Measurements from ENCODE around the gene FBXO24.

FBXO24 gene

DNA sequence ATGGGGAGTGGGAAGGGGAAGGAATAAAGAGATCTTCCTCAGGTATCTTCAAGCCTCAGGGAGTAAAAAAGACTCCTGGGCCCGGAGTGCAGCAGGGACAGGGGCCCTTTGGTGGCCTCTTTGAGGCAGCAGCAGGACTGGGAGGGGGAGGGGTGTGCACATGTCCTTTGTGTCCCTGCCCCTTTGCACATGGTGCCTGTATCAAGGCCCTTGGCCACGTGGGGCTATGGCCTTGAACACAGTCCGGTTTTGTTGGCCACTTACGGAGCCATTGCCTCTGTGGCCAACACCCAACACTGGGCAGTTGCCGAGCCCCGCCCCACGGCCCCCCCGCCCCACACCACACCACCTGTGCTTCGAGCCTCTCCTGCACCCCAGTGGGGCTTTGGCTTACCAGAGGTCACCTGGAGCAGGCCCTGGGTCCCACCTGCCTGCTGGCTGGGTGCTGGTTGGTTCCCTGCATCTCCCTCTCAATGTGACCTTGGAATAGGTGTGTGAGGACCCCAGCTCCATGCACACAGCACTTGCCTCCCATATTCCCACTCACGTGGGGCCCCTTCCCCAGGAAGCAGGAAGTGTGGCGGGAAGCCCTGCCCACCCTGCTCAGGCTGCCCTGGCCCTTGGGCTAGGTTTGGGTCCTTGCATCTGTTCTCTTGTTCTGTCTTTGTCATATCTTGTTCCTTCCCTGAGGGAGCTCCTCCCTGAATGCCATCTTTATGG, 17.8 kb upstream of the FBXO24 start:
- Histone ChIP-seq H2AFZ (ENCODE audit: low read length, unreplicated experiment) (no peak overlapping the region), H3K27me3 (ENCODE audit: insufficient read depth, low read length) (no peaks in the 10 kb centered on the region), H3K27ac (ENCODE audit: low read depth, low read length) (no peak overlapping the region), H3K4me3 (ENCODE audit: low read depth, low read length) (no peak overlapping the region), H3K79me2 (ENCODE audit: control insufficient read depth, insufficient read depth, low read length, unreplicated experiment) (no peaks in the 10 kb centered on the region), H3K4me1 (ENCODE audit: control insufficient read depth, insufficient read depth, low read length, unreplicated experiment) (peaks cover 10% of the 10 kb centered on the region), H3K36me3 (ENCODE audit: insufficient read depth, low read length) (no peaks in the 10 kb centered on the region)

GRCh38 chr7:100568896-100569844, 17.0 kb upstream of the FBXO24 start:
- Histone ChIP-seq H2AFZ (ENCODE audit: low read length, unreplicated experiment) (no peak overlapping the region), H3K79me2 (ENCODE audit: control insufficient read depth, insufficient read depth, low read length, unreplicated experiment) (no peaks in the 10 kb centered on the region), H3K27ac (ENCODE audit: low read depth, low read length) (no peak overlapping the region), H3K4me1 (ENCODE audit: control insufficient read depth, insufficient read depth, low read length, unreplicated experiment) (peaks cover 10% of the 10 kb centered on the region), H3K4me3 (ENCODE audit: low read depth, low read length) (peak overlapping the region; percentile 75), H3K27me3 (ENCODE audit: insufficient read depth, low read length) (no peaks in the 10 kb centered on the region), H3K36me3 (ENCODE audit: insufficient read depth, low read length) (no peaks in the 10 kb centered on the region)

GRCh38 chr7:100570954-100571828, 14.9 kb upstream of the FBXO24 start:
- Histone ChIP-seq H3K27ac (ENCODE audit: low read depth, low read length) (no peak overlapping the region), H2AFZ (ENCODE audit: low read length, unreplicated experiment) (no peak overlapping the region), H3K27me3 (ENCODE audit: insufficient read depth, low read length) (no peaks in the 10 kb centered on the region), H3K36me3 (ENCODE audit: insufficient read depth, low read length) (no peaks in the 10 kb centered on the region; the same call in 1 of the 2 replicates), H3K4me1 (ENCODE audit: control insufficient read depth, insufficient read depth, low read length, unreplicated experiment) (peaks cover 10% of the 10 kb centered on the region), H3K79me2 (ENCODE audit: control insufficient read depth, insufficient read depth, low read length, unreplicated experiment) (no peaks in the 10 kb centered on the region), H3K4me3 (ENCODE audit: low read depth, low read length) (no peak overlapping the region)

DNA sequence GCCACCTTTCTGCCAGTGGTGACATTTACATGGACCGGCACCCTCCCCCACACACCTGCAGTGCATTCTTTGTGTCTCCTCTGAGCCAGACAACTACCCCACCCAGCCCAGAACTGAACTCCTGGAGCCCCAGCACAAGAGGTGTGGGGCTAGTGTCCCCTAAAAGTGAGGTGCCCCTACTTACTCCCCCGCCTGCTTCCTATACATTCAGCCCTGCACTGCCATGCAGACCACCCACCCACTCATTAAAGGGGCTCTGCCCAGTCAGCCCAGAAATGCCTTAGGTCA, 14.4 kb upstream of the FBXO24 start:
- H3K27ac ChIP-seq (ENCODE audit: low read depth, low read length): no peak overlapping the region
- no peaks in the 10 kb centered on the region; the same call in 1 of the 2 replicates for H3K36me3 ChIP-seq (ENCODE audit: insufficient read depth, low read length)
- no peaks in the 10 kb centered on the region for H3K79me2 ChIP-seq (ENCODE audit: control insufficient read depth, insufficient read depth, low read length, unreplicated experiment)
- H3K4me1 ChIP-seq (ENCODE audit: control insufficient read depth, insufficient read depth, low read length, unreplicated experiment): peaks cover 10% of the 10 kb centered on the region
- H2AFZ ChIP-seq (ENCODE audit: low read length, unreplicated experiment): no peak overlapping the region
- no peak overlapping the region for H3K4me3 ChIP-seq (ENCODE audit: low read depth, low read length)
- no peaks in the 10 kb centered on the region for H3K27me3 ChIP-seq (ENCODE audit: insufficient read depth, low read length)

GRCh38 chr7:100572281-100572948, 13.7 kb upstream of the FBXO24 start:
- Histone ChIP-seq H3K4me1 (ENCODE audit: control insufficient read depth, insufficient read depth, low read length, unreplicated experiment) (peaks cover 6% of the 10 kb centered on the region), H3K4me3 (ENCODE audit: low read depth, low read length) (no peak overlapping the region), H3K27ac (ENCODE audit: low read depth, low read length) (no peak overlapping the region)

DNA sequence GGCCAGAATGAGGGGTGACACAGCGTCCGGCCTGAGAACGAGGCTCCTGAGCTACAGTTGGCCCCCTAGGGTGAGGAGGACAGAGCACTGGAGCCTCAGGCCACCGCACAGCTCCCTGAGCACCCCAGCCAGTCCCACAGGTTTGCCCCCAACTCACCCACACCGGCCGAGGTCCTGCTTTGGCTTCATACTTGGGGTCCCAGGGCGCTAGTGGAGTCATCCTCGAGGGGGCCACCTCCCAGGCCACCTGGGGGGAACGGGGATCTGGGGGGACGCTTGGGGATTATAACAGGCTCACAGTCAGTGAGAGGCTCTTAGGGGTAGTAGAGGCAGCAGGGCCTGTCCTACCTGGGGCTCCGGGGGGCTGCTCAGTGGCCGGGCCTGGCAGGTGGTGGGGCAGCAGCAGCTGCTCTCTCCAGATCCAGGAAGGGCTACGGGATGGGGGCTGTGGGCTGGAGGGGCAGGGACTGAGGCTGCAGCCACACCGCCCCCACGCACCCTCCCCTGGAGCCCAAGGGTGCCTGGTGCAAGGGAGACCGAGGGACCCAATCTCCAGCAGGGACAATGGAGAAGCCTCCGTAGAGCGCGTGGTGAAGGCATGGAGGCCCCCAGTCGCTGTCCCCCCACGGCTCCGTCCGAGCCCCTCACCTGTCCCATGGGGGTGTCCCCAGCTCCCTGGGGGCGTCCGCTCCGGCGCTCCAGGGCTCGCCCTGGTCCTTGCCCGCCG, 13.0 kb upstream of the FBXO24 start:
- Histone ChIP-seq H3K27ac (ENCODE audit: low read depth, low read length) (no peak overlapping the region), H3K4me3 (ENCODE audit: low read depth, low read length) (no peak overlapping the region), H3K79me2 (ENCODE audit: control insufficient read depth, insufficient read depth, low read length, unreplicated experiment) (no peaks in the 10 kb centered on the region), H3K36me3 (ENCODE audit: insufficient read depth, low read length) (no peaks in the 10 kb centered on the region; the same call in 1 of the 2 replicates), H2AFZ (ENCODE audit: low read length, unreplicated experiment) (no peak overlapping the region), H3K4me1 (ENCODE audit: control insufficient read depth, insufficient read depth, low read length, unreplicated experiment) (peaks cover 4% of the 10 kb centered on the region), H3K27me3 (ENCODE audit: insufficient read depth, low read length) (no peaks in the 10 kb centered on the region)

More at GRCh38 chr7:100572281-100572948, 13.7 kb upstream of the FBXO24 start:
- H3K27me3 ChIP-seq (ENCODE audit: insufficient read depth, low read length): no peaks in the 10 kb centered on the region
- no peak overlapping the region for H2AFZ ChIP-seq (ENCODE audit: low read length, unreplicated experiment)
- no peaks in the 10 kb centered on the region; the same call in 1 of the 2 replicates for H3K36me3 ChIP-seq (ENCODE audit: insufficient read depth, low read length)
- H3K79me2 ChIP-seq (ENCODE audit: control insufficient read depth, insufficient read depth, low read length, unreplicated experiment): no peaks in the 10 kb centered on the region

DNA sequence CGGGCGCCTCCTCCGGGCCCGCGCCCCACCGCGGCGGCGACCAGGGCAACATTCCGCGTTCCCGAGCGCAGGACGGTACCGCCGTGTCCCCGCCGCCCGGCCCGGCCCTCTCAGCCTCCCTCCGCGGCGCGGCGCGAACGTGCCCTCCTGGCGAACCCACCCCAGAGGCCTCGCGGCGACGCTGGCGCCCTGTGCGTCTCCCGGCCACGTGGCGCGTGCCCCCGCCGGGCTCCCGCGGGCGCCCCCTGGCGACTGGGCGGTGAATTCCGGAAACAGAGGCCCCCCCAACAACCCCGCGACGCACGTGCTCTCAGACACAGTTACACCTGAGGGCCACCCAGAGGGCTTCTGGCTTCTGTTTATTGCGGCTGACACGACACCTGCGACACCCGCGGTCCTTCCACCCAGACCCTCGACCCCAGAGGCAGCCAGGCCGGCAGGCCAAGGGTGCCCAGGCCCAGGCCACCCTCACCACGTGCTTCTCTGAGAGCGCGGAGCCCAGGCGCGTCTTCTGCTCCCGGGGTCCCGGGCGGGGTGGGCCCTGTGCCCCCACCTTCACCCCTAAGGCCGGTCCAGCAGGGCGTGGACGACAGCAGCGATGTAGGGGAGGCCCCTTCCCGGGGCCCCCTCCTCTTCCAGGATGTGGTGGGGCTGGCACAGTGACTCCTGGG, 12.3 kb upstream of the FBXO24 start, which contains the start of gene SAP25:
Gene SAP25, minus strand, starts transcription at position 210 of the 671 bp plus-strand sequence. Its CDS starts 158 bp downstream, at position 52.
- Histone ChIP-seq H3K36me3 (ENCODE audit: insufficient read depth, low read length) (no peaks in the 10 kb centered on the region; the same call in 1 of the 2 replicates), H3K4me1 (ENCODE audit: control insufficient read depth, insufficient read depth, low read length, unreplicated experiment) (peaks cover 4% of the 10 kb centered on the region)

DNA sequence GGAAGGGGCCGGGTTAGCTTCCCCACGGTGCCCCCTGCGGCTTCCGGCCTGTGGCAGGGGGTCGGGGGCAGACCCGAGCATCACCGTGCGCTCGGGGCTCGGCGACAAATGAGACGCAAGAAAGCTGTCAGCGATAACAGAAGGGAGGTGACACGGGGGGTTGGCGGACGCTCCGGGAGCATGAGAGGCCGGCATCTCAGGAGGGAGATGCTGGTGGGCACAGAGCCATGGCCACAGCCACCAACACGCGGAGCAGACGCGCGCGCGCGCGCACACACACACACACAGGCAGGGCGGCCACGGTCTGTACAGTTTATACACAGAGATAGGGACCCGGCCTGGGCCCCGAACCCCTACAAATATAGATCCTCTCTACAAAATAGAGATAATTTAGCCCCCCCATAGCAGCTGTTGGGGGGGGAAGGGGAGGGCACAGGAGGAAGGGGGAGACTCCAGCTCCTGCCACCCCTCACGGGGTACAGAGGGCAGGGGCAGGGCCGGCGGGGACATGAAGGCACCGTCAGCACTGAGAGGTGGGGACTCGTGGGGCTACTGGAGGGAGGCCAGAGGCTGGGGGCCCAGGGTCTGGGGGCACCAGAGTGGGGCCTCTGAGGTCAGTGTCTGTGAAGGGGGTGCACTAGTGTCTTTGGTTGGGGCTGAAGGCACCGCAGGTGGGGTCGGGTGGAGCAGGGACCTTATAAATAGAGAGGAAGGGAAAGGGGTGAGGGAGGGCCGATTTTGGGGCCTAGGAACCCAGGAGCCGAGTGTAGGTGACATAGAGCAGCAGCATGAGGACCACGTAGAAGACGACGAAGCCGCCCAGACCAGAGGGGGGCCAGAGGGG, 11.5 kb upstream of the FBXO24 start:
- Histone ChIP-seq H3K36me3 (ENCODE audit: insufficient read depth, low read length) (no peaks in the 10 kb centered on the region; the same call in 1 of the 2 replicates), H3K79me2 (ENCODE audit: control insufficient read depth, insufficient read depth, low read length, unreplicated experiment) (no peaks in the 10 kb centered on the region), H3K27me3 (ENCODE audit: insufficient read depth, low read length) (no peaks in the 10 kb centered on the region), H3K4me1 (ENCODE audit: control insufficient read depth, insufficient read depth, low read length, unreplicated experiment) (peaks cover 4% of the 10 kb centered on the region), H3K4me3 (ENCODE audit: low read depth, low read length) (no peak overlapping the region), H3K27ac (ENCODE audit: low read depth, low read length) (no peak overlapping the region), H2AFZ (ENCODE audit: low read length, unreplicated experiment) (no peak overlapping the region)

More for the DNA sequence above, 12.3 kb upstream of the FBXO24 start, which contains the start of gene SAP25:
- Histone ChIP-seq H3K27me3 (ENCODE audit: insufficient read depth, low read length) (no peaks in the 10 kb centered on the region), H3K27ac (ENCODE audit: low read depth, low read length) (no peak within 1 kb of the TSS), H3K4me3 (ENCODE audit: low read depth, low read length) (no peak within 1 kb of the TSS), H3K79me2 (ENCODE audit: control insufficient read depth, insufficient read depth, low read length, unreplicated experiment) (no peaks in the 10 kb centered on the region), H2AFZ (ENCODE audit: low read length, unreplicated experiment) (no peak within 1 kb of the TSS)

All from ACC112 (cell line).